NT2/D1 (cell line): ENCODE data around the gene OSBP2.

Source experiments
- DNase-seq: peaks from one replicate; pipeline ENCODE4 v3.0.0-alpha.2; 2011; ENCODE audit warnings: low read depth, low spot score
- H3K27me3 ChIP-seq: 2 replicates; pipeline ENCODE4 v1.6.0; 2011; ENCODE audit warnings: mild to moderate bottlenecking; ENCODE audit not compliant: insufficient read length, insufficient read depth
- H3K36me3 ChIP-seq: 2 replicates; pipeline ENCODE4 v1.6.1; 2011; ENCODE audit warnings: mild to moderate bottlenecking, low read length, mixed read lengths; ENCODE audit not compliant: insufficient read depth, insufficient read length
- H3K4me1 ChIP-seq: 2 replicates; pipeline ENCODE4 v1.5.1; 2011; ENCODE audit not compliant: insufficient read depth, insufficient read length
- H3K4me3 ChIP-seq: 2 replicates; pipeline ENCODE4 v1.5.1; 2011; ENCODE audit warnings: low read depth; ENCODE audit not compliant: insufficient read length
- H3K9ac ChIP-seq: 2 replicates; pipeline ENCODE4 v1.6.0; 2011; ENCODE audit warnings: low read depth; ENCODE audit not compliant: insufficient read length
- H3K9me3 ChIP-seq: 2 replicates; pipeline ENCODE4 v1.5.1; 2011; ENCODE audit warnings: mild to moderate bottlenecking, low read length; ENCODE audit not compliant: insufficient read depth
- SUZ12 ChIP-seq: IDR thresholded peaks from 2 replicates; pipeline ENCODE4 v1.6.1; 2011; ENCODE audit not compliant: insufficient read length, insufficient read depth; ENCODE audit errors: extremely low read depth
- YY1 ChIP-seq: IDR thresholded peaks from 2 replicates; pipeline ENCODE4 v1.6.1; 2011; ENCODE audit not compliant: insufficient read length, insufficient read depth
- ZNF274 ChIP-seq: IDR thresholded peaks from 2 replicates; pipeline ENCODE4 v1.6.1; 2011; ENCODE audit warnings: mild to moderate bottlenecking, low read depth, low read length

Gene OSBP2

GRCh38 chr22:30694640-30695350 lies at the start of gene OSBP2:
OSBP2 (plus strand) TSS chr22:30694874; CDS start chr22:30694910, 36 bp downstream.
- no peak for DNase-seq
- Histone ChIP-seq H3K36me3 (no peaks in the 10 kb centered on the region), H3K4me3 (peak within 1 kb of the TSS; percentile 77), H3K9ac (peak within 1 kb of the TSS; percentile 79), H3K4me1 (no peaks in the 10 kb centered on the region), H3K27me3 (peaks cover 17% of the 10 kb centered on the region), H3K9me3 (no peaks in the 10 kb centered on the region)
- TF ChIP-seq SUZ12 (no peak), ZNF274 (no peak), YY1 (no peak)

- H3K36me3 ChIP-seq = no peaks in the 10 kb centered on the region
- no peak for TF ChIP-seq ZNF274
- no peak for TF ChIP-seq SUZ12
- TF ChIP-seq YY1 = no peak
- no peak overlapping the region for H3K9ac ChIP-seq
- no peak for DNase-seq
- H3K9me3 ChIP-seq = no peaks in the 10 kb centered on the region
- no peak overlapping the region for H3K4me3 ChIP-seq
- H3K27me3 ChIP-seq = no peaks in the 10 kb centered on the region
- peaks cover 5% of the 10 kb centered on the region for H3K4me1 ChIP-seq
Measured at GRCh38 chr22:30646518-30647160, 48.0 kb upstream of the OSBP2 start.

GRCh38 chr22:30647536-30647935 lies 47.1 kb upstream of the OSBP2 start:
- Histone ChIP-seq H3K9me3 (no peaks in the 10 kb centered on the region), H3K36me3 (no peaks in the 10 kb centered on the region), H3K9ac (no peak overlapping the region), H3K27me3 (no peaks in the 10 kb centered on the region), H3K4me3 (no peak overlapping the region), H3K4me1 (peaks cover 5% of the 10 kb centered on the region)
- TF ChIP-seq YY1 (no peak), SUZ12 (no peak), ZNF274 (no peak)
- no peak for DNase-seq

- H3K9ac ChIP-seq = no peak overlapping the region
- no peak for DNase-seq
- H3K4me3 ChIP-seq = no peak overlapping the region
- TF ChIP-seq ZNF274 = no peak
- TF ChIP-seq YY1 = no peak
- no peak for TF ChIP-seq SUZ12
- peaks cover 5% of the 10 kb centered on the region for H3K4me1 ChIP-seq
- no peaks in the 10 kb centered on the region for H3K27me3 ChIP-seq
- no peaks in the 10 kb centered on the region for H3K9me3 ChIP-seq
- H3K36me3 ChIP-seq = no peaks in the 10 kb centered on the region
Measured at GRCh38 chr22:30648825-30649224, 45.8 kb upstream of the OSBP2 start.

GRCh38 chr22:30649430-30650007 lies 45.2 kb upstream of the OSBP2 start:
- no peaks in the 10 kb centered on the region for H3K36me3 ChIP-seq
- TF ChIP-seq SUZ12 = no peak
- no peak for TF ChIP-seq ZNF274
- TF ChIP-seq YY1 = no peak
- no peaks in the 10 kb centered on the region for H3K9me3 ChIP-seq
- H3K4me3 ChIP-seq = no peak overlapping the region
- peaks cover 5% of the 10 kb centered on the region for H3K4me1 ChIP-seq
- no peaks in the 10 kb centered on the region for H3K27me3 ChIP-seq
- no peak for DNase-seq
- H3K9ac ChIP-seq = no peak overlapping the region

GRCh38 chr22:30650508-30651116 lies 44.1 kb upstream of the OSBP2 start:
- no peak for DNase-seq
- peaks cover 3% of the 10 kb centered on the region; the same call in 1 of the 2 replicates for H3K9me3 ChIP-seq
- no peaks in the 10 kb centered on the region for H3K27me3 ChIP-seq
- TF ChIP-seq YY1 (no peak), SUZ12 (no peak), ZNF274 (no peak)
- peaks cover 5% of the 10 kb centered on the region for H3K4me1 ChIP-seq
- no peak overlapping the region for H3K4me3 ChIP-seq
- no peaks in the 10 kb centered on the region for H3K36me3 ChIP-seq
- H3K9ac ChIP-seq = no peak overlapping the region

- no peak overlapping the region for H3K9ac ChIP-seq
- TF ChIP-seq SUZ12 = no peak
- no peaks in the 10 kb centered on the region for H3K36me3 ChIP-seq
- peaks cover 3% of the 10 kb centered on the region for H3K4me1 ChIP-seq
- DNase-seq = no peak
- no peak overlapping the region for H3K4me3 ChIP-seq
- peaks cover 3% of the 10 kb centered on the region; the same call in 1 of the 2 replicates for H3K9me3 ChIP-seq
- no peaks in the 10 kb centered on the region for H3K27me3 ChIP-seq
Measured at GRCh38 chr22:30652852-30653251, 41.8 kb upstream of the OSBP2 start.
